ENCODE measurements around the gene BEAN1.
A peak's percentile ranks its signal among the peaks of the same experiment; 100 is the strongest.
"Not testable (repeated sequence)": the region's sequence is repeated elsewhere in the genome, so short reads cannot be mapped to it uniquely, and the experiment has no call there.

BEAN1 gene

GRCh38 chr16:66490774-66491715, 64.0 kb downstream of the BEAN1 start:
- Mint-ChIP-seq H3K27ac (peak overlapping the region; percentile 22), H3K9me3 (no peaks in the 10 kb centered on the region), H3K4me3 (no peak overlapping the region), H3K36me3 (ENCODE audit: low read depth) (peaks cover 48% of the 10 kb centered on the region), H3K4me1 (ENCODE audit: low read depth) (peaks cover 55% of the 10 kb centered on the region), H3K27me3 (peaks cover 7% of the 10 kb centered on the region)
- intact Hi-C loops (cut with micrococcal nuclease): no loop called here

DNA sequence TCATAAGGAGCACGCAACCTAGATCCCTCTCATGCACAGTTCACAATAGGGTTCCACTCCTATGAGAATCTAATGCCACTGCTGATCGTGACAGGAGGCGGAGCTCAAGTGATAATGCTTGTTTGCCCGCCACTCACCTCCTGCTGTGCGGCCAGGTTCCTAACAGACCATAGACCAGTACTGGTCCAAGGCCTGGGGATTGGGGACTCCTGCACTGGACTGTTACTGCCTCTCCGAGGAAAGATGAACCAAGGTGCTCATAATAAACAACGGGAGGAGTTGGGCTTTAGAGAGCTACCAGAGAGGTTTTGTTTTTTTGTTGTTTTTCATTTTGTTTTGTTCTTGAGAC, 64.6 kb downstream of the BEAN1 start:
- H3K36me3 Mint-ChIP-seq (ENCODE audit: low read depth): peaks cover 54% of the 10 kb centered on the region
- peaks cover 7% of the 10 kb centered on the region for H3K27me3 Mint-ChIP-seq
- peak overlapping the region; percentile 22 for H3K27ac Mint-ChIP-seq
- H3K9me3 Mint-ChIP-seq: no peaks in the 10 kb centered on the region
- H3K4me1 Mint-ChIP-seq (ENCODE audit: low read depth): peaks cover 48% of the 10 kb centered on the region
- H3K4me3 Mint-ChIP-seq: no peak overlapping the region
- intact Hi-C loops (cut with micrococcal nuclease): no loop called here

GRCh38 chr16:66493490-66494401, 66.7 kb downstream of the BEAN1 start:
- no peaks in the 10 kb centered on the region for H3K9me3 Mint-ChIP-seq
- peaks cover 7% of the 10 kb centered on the region for H3K27me3 Mint-ChIP-seq
- H3K4me3 Mint-ChIP-seq: no peak overlapping the region
- peaks cover 34% of the 10 kb centered on the region for H3K4me1 Mint-ChIP-seq (ENCODE audit: low read depth)
- H3K36me3 Mint-ChIP-seq (ENCODE audit: low read depth): peaks cover 58% of the 10 kb centered on the region
- no peak overlapping the region for H3K27ac Mint-ChIP-seq
- intact Hi-C loops (cut with micrococcal nuclease): no loop called here

GRCh38 chr16:66494916-66495315, 67.8 kb downstream of the BEAN1 start:
- Mint-ChIP-seq H3K9me3 (no peaks in the 10 kb centered on the region), H3K4me1 (ENCODE audit: low read depth) (peaks cover 37% of the 10 kb centered on the region), H3K36me3 (ENCODE audit: low read depth) (peaks cover 56% of the 10 kb centered on the region), H3K27me3 (peaks cover 7% of the 10 kb centered on the region), H3K27ac (no peak overlapping the region), H3K4me3 (no peak overlapping the region)
- intact Hi-C loops (cut with micrococcal nuclease): no loop called here

- intact Hi-C loops (cut with micrococcal nuclease): no loop called here
- Mint-ChIP-seq H3K9me3 (no peaks in the 10 kb centered on the region), H3K27ac (no peak overlapping the region), H3K27me3 (peaks cover 7% of the 10 kb centered on the region), H3K36me3 (ENCODE audit: low read depth) (peaks cover 56% of the 10 kb centered on the region), H3K4me3 (no peak overlapping the region), H3K4me1 (ENCODE audit: low read depth) (peaks cover 38% of the 10 kb centered on the region)
These were observed 68.3 kb downstream of the BEAN1 start for GRCh38 chr16:66495440-66495839.

DNA sequence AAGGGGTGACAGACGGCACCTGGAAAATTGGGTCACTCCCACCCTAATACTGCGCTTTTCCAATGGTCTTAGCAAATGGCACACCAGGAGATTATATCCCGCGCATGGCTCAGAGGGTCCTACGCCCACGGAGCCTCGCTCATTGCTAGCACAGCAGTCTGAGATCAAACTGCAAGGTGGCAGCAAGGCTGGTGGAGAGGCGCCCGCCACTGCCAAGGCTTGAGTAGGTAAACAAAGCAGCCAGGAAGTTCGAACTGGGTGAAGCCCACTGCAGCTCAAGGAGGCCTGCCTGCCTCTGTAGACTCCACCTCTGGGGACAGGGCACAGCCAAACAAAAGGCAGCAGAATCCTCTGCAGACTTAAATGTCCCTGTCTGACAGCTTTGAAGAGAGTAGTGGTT, 69.1 kb downstream of the BEAN1 start:
- intact Hi-C loops (cut with micrococcal nuclease); H3K4me3 Mint-ChIP-seq; H3K27ac Mint-ChIP-seq; H3K27me3 Mint-ChIP-seq; H3K9me3 Mint-ChIP-seq: not testable (repeated sequence)
- H3K4me1 Mint-ChIP-seq (ENCODE audit: low read depth): peaks cover 30% of the 10 kb centered on the region
- peaks cover 56% of the 10 kb centered on the region for H3K36me3 Mint-ChIP-seq (ENCODE audit: low read depth)

- H3K27me3 Mint-ChIP-seq; H3K27ac Mint-ChIP-seq; H3K9me3 Mint-ChIP-seq; intact Hi-C loops (cut with micrococcal nuclease); H3K4me3 Mint-ChIP-seq: not testable (repeated sequence)
- H3K4me1 Mint-ChIP-seq (ENCODE audit: low read depth): peaks cover 28% of the 10 kb centered on the region
- H3K36me3 Mint-ChIP-seq (ENCODE audit: low read depth): peaks cover 58% of the 10 kb centered on the region
These were observed 70.8 kb downstream of the BEAN1 start for GRCh38 chr16:66497921-66498320.

DNA sequence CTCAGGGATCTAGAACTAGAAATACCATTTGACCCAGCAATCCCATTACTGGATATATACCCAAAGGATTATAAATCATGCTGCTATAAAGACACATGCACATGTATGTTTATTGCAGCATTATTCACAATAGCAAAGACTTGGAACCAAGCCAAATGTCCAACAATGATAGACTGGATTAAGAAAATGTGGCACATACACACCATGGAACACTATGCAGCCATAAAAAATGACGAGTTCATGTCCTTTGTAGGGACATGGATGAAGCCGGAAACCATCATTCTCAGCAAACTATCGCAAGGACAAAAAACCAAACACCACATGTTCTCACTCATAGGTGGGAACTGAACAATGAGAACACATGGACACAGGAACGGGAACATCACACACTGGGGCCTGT, 74.5 kb downstream of the BEAN1 start:
- H3K36me3 Mint-ChIP-seq (ENCODE audit: low read depth): peaks cover 32% of the 10 kb centered on the region
- intact Hi-C loops (cut with micrococcal nuclease); H3K9me3 Mint-ChIP-seq; H3K4me3 Mint-ChIP-seq; H3K27me3 Mint-ChIP-seq; H3K27ac Mint-ChIP-seq: not testable (repeated sequence)
- peaks cover 42% of the 10 kb centered on the region for H3K4me1 Mint-ChIP-seq (ENCODE audit: low read depth)

- H3K27ac Mint-ChIP-seq: no peak overlapping the region
- peaks cover 32% of the 10 kb centered on the region for H3K36me3 Mint-ChIP-seq (ENCODE audit: low read depth)
- peaks cover 38% of the 10 kb centered on the region for H3K4me1 Mint-ChIP-seq (ENCODE audit: low read depth)
- no peak overlapping the region for H3K4me3 Mint-ChIP-seq
- no peaks in the 10 kb centered on the region for H3K27me3 Mint-ChIP-seq
- intact Hi-C loops (cut with micrococcal nuclease): no loop called here
- no peaks in the 10 kb centered on the region for H3K9me3 Mint-ChIP-seq
These were observed 75.2 kb downstream of the BEAN1 start for GRCh38 chr16:66502020-66502913.

DNA sequence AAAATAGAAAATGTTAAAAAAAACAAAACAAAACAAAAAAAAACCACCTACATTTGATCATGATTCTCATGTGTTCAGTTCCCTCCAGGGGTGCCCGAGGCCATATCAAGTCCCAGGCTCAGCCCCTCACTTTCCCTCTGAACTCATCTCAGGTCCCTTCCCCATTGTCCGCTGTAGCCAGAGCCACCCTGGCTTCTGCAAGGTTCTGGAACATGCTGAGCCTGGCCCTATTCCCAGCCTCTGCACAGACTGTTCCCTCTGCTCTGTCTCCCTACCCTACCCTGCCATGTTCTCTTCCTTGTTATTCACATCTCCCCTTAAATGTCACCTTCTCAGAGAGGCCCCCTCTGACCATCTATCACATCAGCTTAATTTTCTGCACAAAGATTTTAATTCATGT, 75.9 kb downstream of the BEAN1 start:
- no peaks in the 10 kb centered on the region for H3K9me3 Mint-ChIP-seq
- no peak overlapping the region for H3K27ac Mint-ChIP-seq
- intact Hi-C loops (cut with micrococcal nuclease): no loop called here
- H3K4me1 Mint-ChIP-seq (ENCODE audit: low read depth): peaks cover 37% of the 10 kb centered on the region
- H3K4me3 Mint-ChIP-seq: no peak overlapping the region
- peaks cover 39% of the 10 kb centered on the region for H3K36me3 Mint-ChIP-seq (ENCODE audit: low read depth)
- no peaks in the 10 kb centered on the region for H3K27me3 Mint-ChIP-seq

GRCh38 chr16:66503612-66504011, 76.5 kb downstream of the BEAN1 start:
- Mint-ChIP-seq H3K27me3 (no peaks in the 10 kb centered on the region), H3K27ac (no peak overlapping the region), H3K36me3 (ENCODE audit: low read depth) (peaks cover 43% of the 10 kb centered on the region), H3K9me3 (no peaks in the 10 kb centered on the region), H3K4me3 (no peak overlapping the region), H3K4me1 (ENCODE audit: low read depth) (peaks cover 41% of the 10 kb centered on the region)
- intact Hi-C loops (cut with micrococcal nuclease): no loop called here

DNA sequence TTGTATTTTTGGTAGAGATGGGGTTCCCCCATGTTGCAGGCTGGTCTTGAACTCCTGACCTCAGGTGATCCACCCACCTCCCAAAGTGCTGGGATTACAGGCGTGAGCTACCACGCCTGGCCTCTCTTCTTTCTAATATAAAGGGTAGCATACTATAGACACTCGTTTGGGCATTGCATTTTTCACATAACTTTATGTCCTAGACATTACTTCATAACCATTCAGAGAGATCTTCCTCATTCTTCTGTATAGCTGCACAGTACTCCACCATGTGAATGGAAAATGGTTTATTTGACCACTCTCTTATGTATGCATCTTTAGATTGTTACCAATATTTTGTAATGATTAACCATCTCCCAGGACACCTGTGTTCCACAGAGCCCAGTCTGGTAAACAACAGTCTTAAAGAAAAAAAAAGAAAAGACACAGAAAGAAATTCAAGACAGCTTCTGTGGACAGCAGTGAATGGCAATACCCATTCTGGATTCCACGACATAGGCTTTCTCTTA, 80.7 kb downstream of the BEAN1 start:
- H3K27ac Mint-ChIP-seq: no peak overlapping the region
- peaks cover 48% of the 10 kb centered on the region for H3K4me1 Mint-ChIP-seq (ENCODE audit: low read depth)
- intact Hi-C loops (cut with micrococcal nuclease): no loop called here
- H3K9me3 Mint-ChIP-seq: no peaks in the 10 kb centered on the region
- no peak overlapping the region for H3K4me3 Mint-ChIP-seq
- no peaks in the 10 kb centered on the region for H3K27me3 Mint-ChIP-seq
- peaks cover 72% of the 10 kb centered on the region for H3K36me3 Mint-ChIP-seq (ENCODE audit: low read depth)

DNA sequence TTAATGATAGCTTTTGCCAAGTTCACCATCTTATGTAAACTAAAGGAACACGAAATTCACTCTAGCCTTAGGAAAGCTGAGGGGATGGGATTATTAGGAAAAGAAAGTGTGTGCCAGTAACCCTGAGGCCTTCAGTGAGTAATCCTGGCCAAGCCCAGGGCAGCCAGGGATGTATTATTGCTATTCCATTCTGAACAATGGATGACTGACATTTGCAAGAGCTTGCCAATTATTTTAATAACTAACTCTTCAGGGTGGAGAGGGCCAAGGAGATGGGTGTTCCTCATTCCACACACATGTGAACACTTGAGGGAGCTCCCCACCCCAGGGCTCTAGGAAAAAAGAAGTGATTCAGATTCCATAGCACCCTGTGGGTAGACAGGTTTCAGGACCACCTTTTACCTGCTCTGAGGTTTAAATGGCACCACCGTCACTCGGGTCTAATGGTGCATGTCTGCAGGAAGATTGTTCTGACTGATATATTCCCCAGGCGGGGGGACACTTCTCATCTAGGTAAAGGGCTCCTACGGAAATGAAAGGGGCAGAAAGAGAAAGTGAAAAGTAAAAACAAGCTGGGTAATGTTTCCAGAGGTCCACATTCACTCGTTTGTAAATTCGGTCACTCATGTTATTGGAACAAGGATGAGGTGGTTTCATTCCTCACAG, 81.3 kb downstream of the BEAN1 start:
- intact Hi-C loops (cut with micrococcal nuclease): no loop called here
- Mint-ChIP-seq H3K27ac (no peak overlapping the region), H3K4me1 (ENCODE audit: low read depth) (peaks cover 48% of the 10 kb centered on the region), H3K27me3 (no peaks in the 10 kb centered on the region), H3K9me3 (no peaks in the 10 kb centered on the region), H3K36me3 (ENCODE audit: low read depth) (peaks cover 74% of the 10 kb centered on the region), H3K4me3 (no peak overlapping the region)

Data from dendritic cell treated with granulocyte-macrophage colony-stimulating factor and Interleukin-4, amounts not matched to agents 40 ng/mL and 50 ng/mL, for 4 days (primary cell).